Mammary epithelial cell (primary cell): ENCODE results near the gene TNNT3.

ENCODE experiments used
- CTCF ChIP-seq, 2 donors: IDR thresholded peaks in 1 of 2; conservative IDR thresholded peaks in 1 of 2; 2 replicates each; pipeline ENCODE4 v1.5.1; 2011 to 2012; ENCODE audit warnings: inconsistent platforms in 2 of 2, low read length in 2 of 2, mild to moderate bottlenecking in 2 of 2, control low read depth in 1 of 2, low read depth in 1 of 2; ENCODE audit not compliant: insufficient read depth in 1 of 2; ENCODE audit errors: extremely low read depth in 1 of 2
- EZH2 ChIP-seq: IDR thresholded peaks from 2 replicates; pipeline ENCODE4 v1.6.1; 2012; ENCODE audit warnings: low read length, inconsistent platforms, borderline replicate concordance

- TF ChIP-seq CTCF (conservative IDR thresholded peaks at IDR 0.05 in 1 of 2, IDR thresholded peaks at IDR 0.05 in 1 of 2; ENCODE audit: extremely low read depth in 1 of 2, insufficient read depth in 1 of 2, low read depth in 1 of 2, low read length in 2 of 2) (no peak), EZH2 (no peak)
Observed at GRCh38 chr11:1952806-1953482, 33.4 kb downstream of the TNNT3 start.
